Stimulated activated CD4-positive, alpha-beta T cell treated with anti-CD3 and anti-CD28 coated beads, Interleukin-1b, Interleukin-23, amount 100 ng/mL, for 4 hours (primary cell): ENCODE data around the gene PLCH1.

Experiments
- DNase-seq, 2 donors: peaks; one replicate each; pipeline ENCODE4 v3.0.0-alpha.2; 2020; ENCODE audit warnings: low read depth in 2 of 2

PLCH1 gene

DNA sequence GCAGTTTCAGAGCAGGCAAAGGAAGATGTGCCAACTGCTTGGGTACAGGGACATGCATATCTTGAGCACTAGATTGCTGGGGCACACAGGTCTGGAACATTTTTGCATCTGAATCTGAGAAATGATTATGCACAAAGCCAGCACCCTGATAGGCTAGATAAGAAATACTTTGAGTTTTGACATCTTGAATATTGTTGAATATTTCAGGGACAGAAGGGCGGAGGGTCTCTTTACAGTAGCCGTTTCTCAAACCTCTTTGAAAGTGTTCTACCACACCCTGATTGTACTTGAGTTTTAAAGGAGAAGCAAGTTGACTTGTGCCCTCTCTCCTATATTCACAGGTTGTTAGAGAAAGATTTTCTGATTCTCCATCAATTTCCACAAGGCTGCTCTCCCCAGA is 263.3 kb downstream of the PLCH1 start:
- no peak for DNase-seq

DNA sequence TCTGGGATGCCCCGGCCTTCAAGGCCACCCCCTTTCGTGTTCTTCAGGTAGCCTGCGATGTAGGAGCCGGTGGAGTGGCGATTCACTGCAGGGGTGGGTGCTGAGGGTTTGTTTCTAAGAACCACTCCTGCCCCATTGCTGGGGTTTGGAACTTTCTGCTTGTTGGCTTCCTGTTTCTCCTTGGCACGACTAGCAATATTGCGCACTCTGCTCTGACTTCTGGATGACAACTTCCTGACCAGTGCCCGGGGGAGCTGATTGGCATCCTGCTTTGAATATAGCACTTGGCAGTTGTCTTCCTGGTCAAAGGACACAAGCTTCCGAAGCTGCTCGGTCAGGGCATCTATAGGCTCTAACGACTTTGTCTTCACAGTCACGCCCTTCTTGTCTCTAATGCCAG is 263.8 kb downstream of the PLCH1 start:
- no peak for DNase-seq

DNA sequence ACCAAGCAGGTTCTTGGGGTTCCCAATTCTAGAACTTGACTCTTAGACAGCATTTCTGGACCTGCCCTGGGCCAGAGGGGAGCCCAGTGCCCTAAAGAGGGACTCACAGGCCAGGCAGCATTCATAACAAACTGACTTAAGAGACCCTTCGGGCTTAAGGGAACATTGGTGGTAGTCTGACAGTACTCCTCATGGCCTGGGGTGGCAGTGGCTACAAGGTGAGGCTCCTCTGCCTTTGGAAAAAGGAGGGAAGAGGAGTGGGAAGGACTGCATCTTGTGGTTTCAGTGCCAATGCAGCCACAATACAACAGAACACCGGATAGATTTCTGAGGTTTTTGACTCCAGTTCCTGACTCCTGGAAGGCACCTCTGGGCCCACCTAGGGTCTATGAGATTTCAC is 279.2 kb downstream of the PLCH1 start:
- DNase-seq: no peak

DNA sequence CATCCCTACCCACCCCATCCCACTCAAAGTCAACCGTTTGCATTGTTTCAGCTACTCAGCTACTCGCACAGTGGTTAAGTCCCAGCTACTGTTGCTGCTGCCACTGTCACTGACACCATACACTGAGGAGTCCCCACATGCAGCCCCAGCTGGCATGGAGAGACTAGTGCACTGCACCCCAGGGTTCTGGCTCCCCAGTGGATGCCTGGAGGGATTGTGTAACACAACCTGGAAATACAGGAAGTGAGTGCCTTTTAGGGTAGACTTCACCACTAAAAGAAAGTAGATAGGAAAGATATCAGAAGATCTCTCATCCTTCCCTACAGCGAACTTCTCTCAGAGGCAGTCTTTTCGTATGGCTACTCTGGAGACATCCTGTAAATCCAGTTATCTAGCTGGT is 282.2 kb downstream of the PLCH1 start:
- DNase-seq: no peak

DNA sequence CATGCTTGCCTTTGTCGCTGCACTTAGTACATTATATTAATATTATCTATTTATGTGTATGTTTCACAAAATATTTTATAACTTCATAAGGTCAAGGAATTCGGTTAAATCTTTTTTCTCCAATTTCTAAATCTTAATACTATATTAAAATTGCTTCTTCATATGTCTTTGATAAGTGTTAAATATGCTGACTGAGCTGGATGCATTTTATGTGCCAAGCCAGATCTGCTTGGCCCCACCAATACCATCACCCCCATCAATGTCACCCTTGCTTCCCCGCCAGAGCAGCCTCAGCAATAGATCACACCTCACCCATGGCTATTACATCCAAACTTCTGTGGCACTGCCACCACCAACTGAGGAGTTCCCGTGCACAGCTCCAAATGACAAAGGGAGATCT is 287.3 kb downstream of the PLCH1 start:
- no peak for DNase-seq

DNA sequence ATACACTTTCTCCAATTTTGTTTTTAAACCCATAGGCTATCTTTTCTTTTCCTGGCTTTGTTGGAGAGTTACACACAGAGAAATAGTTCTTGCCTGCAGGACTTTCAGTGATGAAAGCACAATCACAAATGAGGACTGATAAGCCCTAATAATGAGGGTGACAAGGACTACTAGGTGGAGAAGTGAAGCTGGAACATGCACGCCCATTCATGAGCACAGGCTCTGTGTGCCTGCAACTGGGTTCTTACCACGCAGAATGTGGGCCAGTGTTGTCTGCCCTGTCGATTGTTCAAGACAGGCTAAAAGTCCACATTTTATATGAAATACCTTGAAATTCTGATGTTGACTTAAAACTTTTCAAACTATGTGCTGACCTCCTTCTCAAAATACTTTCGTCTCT is 289.1 kb downstream of the PLCH1 start:
- no peak for DNase-seq

DNA sequence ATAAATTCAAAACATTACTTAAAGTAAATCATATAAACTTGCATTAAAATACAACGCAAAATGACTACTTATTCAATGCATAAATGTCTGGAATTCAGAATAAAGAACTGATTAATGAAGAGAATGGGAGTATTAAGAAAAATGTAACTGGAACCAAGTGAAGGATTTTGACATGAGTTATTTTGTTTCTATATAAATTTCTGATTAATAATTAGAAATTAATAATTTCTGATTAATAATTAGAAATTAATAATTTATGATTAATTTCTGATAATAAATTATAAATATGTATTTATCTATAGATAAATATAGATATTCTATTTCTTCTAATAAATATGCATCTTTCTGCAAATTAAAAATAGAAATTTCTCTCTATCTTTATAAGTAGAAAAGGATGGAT is 291.4 kb downstream of the PLCH1 start:
- no peak for DNase-seq

DNA sequence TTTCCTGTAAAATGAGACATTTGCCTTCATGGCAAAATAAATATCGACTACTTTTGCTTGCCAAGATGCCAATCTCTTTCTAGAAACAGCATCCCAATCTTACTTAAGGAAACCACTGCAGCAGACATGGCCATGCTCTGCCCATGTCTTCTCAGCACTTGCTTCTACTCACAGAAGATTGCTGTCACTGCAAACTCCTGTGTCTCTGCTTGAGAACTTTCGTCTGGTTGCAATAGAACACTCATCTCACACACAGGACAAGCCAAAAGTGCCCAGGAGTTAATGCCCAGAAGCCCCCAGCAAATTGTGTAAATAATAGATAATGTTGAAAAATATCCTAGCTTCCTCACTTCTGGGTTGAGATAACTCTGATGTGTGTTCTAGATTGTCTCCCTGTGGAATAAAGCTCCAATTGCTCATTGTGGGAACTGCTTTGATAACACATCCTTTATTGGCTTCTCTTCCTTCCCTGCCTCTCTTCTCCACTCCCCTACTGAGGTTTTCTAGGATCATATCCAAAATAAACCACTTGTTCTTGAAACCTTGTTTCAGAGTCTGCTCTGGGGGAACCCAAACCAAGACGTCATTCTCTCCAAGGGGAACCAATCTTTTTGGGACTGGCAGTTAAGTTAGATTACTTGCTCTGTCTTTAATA is 295.1 kb downstream of the PLCH1 start:
- no peak for DNase-seq

DNA sequence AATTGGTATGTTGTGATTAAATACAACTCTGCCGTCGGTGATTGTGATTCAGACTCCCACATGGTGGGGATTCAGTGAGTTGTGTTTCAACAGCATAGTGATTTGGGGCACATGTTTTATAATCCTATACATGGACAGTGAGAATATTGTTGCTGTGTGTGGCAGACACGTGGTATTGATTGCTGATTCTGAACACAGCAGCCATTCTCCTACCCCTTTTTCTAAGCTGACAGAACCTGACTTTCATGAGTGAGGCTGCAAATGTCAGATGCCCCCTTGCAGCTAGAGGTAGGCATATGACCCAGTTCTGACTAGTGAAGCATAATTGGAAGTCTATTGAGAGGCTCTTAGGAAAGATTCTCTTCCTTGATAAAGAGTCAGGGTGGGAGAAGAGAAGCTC is 296.3 kb downstream of the PLCH1 start:
- no peak for DNase-seq

DNA sequence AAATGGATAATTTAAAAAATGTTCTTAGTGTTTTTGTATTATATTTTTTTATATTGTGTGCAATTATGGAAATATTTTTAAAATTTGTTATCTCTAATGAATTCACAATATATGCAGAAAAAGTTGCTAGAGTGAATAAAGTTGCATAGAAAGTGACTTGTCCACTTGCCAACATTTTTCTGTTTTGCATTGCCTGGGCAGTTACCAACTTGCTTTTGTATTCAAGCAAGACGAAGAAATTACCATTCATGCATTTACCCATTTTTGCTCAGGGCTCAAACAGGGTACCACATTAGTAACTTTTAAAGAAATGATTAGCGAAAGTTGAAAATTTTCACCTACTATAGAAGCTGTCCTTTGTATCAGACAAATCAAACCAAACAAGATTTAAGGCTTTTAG is 298.5 kb downstream of the PLCH1 start:
- no peak for DNase-seq

DNA sequence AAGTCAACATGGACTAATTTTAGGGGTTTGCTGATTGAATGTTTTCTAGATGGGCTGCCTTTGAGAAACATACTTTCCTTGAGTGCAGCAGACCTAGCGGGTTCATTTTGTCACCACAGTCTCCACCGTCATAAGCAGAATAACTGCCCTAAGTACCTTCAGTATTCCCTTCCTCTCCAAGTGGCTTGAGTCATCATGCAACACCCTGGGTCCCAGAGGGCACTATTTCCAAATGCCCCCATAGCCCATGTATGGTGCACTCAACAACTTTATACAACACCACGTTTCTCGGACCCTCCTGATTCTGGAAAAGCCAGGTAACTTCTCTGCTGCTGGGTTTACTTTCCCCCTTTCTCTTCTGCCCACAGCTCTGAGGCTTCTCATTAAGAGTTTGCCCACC is 300.1 kb downstream of the PLCH1 start:
- no peak for DNase-seq

DNA sequence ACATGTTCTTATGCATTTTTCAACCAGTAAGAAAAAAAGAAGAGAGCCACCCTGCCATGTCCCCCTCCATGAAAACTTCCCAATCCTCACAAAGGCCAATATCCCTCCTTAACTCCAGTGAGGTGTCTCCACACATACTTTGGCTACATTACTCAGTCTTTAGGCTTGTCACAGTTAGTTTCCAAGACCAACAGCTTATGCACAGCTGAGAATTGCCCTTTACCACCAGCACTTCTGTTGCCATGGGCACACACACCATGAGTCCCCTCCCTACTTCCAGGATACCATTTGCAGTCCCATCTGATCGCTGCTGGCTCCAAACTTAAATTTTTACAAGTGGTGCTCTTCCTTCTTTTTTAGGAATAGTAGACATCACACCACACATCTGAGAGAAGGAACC is 301.1 kb downstream of the PLCH1 start:
- DNase-seq: no peak

DNA sequence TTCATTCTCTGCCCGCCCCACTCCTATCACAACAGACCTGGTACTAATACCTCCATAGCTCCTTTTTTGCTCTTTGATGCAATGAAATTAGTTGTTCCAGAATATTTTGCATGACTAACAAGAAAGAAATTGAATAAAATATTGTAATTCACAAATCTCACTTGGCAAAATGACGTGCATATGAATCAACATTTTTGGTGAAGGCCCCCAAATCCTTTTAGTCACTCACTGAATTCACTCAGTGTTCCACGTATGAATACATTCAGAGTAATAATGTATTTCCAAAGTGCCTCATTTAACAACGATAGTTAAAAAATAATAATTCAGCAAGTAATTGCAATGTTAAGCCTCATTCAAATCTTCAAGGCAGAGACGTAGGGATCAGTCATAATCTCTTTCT is 302.8 kb downstream of the PLCH1 start:
- no peak for DNase-seq

DNA sequence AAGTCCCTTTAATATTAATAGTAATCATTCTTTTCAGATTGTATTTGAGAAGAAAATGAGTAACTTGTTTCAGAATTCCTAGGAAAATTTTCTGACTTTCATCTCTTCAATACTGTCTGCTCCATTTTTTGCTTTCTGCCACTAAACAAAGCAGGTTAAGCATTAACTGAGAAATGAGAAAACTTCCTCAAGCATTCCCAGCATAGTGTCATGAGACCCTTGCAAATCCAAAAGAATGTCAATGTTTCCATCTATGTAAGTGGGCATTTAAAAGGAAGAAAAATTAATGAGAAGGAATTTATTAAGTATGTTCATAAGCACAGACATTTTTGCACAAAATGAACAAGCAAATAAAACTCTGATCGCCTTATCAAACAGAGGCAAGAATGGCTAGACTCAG is 303.4 kb downstream of the PLCH1 start:
- DNase-seq: no peak

DNA sequence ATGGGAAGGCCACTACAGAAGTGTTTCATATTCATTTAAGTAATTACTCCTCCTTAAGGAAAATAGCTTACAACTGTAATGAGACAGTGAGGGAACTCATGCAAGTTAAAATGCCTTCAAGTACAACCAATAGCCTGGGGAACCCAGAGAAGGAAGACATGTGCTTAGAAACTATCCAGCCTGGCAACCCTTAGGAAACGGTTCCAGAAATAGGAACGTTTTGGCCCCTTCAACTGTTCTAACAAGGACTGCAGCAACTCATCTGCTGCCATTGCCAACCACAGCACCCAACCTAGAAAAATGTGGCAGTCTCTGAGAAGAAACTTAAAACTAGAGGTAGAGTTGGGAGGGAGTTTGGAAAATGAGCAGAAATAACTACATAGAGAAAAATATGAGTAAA is 303.8 kb downstream of the PLCH1 start:
- no peak for DNase-seq

DNA sequence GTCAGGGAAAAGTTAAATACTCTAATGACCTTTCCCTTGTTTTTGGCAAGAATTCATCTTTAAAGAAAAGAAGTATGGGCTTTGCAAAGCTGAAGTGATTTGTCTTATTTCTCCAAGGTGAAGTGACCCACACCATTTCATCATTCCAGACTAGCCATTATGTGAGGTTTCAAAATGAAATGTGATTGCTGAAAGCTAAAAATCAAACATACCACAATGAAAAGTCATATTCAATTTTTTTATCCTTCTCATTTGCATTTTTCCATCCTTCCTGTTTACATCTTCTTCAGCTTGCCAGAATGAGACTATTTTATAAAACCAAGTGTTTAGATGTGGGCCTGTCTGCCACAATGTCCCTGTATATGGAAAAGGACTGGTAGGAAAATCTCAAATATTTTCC is 309.1 kb downstream of the PLCH1 start:
- DNase-seq: no peak

DNA sequence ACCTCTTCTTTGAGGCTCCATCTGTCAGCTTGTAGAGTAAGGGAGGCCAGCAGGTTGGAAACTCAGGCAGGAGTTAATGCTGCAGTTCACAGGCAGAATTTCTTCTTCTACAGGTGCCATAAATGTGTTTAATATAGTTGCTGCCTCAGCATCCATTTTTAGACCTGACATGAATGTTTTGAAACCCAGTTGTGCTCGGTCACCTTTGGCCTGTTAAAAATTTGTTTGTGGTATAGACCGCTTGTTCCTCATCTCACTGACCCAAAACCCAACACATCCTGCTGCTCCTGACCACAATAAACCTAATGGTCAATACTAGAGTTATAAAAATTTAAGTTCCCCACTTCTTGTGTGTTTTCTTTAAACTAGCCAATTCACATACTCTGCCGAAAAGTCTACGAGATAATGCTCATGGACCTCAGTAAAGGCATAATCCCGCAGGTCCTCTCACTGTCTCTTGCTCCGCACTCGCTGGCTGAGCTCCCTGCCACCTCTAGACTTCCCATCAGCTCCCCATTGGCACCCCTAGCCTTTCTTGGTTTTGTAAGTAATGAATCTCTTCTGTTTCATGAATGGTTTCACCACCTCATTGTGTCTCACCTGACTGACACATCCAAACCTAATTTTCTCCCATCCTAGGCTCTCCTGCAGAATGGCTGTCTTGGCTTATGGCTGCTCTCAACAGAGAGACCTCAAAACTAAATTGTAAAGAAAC is 312.9 kb downstream of the PLCH1 start:
- DNase-seq: no peak

DNA sequence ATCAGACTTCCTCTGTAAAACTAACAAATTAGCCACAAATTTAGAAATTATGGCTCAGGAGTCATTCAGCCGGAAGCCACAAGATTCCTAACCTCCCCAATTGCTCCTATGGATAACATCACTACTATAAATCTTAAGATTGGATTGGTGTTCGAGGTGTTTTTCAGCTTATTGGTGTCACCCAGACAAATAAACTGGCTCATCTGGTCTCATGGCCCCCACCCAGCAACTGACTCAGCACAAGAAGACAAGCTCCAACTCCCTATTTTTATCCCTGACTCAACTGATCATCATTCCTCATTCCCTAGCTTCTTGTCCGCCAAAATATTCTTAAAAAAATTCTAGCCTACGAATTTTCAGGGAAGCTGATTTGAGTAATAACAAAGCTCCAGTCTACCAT is 316.3 kb downstream of the PLCH1 start:
- no peak for DNase-seq

DNA sequence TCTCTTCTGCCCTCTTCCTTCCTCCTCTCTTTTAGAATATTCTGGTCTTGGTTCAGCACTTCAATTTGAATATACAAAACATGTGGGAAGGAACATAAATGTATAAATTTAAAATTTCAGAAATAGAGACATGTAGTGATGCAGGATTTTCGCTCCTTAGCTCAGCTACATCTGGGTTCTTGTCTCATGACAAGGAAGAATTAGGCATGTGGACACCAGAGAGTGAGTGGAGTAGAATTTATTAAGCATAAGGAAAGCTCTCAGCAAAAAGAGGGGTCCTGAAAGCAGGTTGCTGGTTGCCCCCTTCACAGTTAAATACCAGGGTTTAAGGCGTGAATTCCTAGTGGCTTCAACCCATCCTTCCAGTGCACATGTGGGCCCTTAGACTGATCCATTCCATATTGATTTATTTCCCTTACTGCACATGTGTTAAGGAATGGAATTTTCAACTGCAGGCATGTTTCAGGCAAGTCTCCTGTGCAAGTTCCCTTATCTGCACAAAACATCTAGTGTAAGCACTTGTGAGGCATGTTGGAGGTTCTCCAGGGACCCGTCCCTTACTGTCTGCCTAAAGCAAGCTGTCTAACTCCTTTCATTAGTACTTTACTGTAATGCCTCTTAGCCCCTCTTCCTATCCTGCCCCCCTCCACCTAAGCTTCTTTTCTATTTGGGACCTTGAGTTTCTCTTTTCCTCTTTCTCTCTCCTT is 318.2 kb downstream of the PLCH1 start:
- no peak for DNase-seq

DNA sequence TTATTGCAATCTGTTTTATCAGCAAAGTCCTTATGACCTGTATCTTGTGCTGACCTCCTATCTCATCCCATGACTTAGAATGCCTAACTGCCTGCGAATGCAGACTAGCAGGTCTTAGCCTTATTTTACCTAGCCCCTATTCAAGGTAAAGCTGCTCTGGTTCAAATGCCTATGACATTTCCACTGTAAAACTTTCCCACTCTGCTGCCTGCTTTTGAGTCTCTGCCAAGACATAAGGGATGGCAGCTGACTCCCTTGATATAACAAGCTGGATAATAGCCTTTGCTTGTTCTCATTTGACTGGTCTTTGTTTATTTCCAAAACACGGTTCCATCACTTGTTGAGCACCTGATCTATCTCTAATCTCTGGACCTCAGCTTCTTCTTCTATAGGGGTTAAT is 319.5 kb downstream of the PLCH1 start:
- DNase-seq: no peak

DNA sequence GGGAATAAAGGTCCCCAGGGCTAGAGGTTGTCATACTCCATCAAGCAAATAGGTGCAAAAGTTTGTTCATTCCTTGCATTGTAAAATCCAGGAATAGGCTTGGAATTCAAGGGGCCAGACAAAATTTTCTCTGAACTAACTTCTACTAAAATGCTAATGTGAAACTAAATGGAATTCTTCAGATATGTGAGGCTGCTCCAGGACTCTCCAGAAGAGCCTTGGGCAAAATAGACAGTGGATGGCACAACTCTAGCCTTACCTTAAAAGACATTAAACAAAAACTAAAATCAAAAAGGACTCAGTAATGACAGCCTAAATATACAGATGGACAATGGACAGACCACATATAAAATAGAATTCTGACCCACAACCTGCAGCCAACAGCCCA is 320.6 kb downstream of the PLCH1 start:
- no peak for DNase-seq

DNA sequence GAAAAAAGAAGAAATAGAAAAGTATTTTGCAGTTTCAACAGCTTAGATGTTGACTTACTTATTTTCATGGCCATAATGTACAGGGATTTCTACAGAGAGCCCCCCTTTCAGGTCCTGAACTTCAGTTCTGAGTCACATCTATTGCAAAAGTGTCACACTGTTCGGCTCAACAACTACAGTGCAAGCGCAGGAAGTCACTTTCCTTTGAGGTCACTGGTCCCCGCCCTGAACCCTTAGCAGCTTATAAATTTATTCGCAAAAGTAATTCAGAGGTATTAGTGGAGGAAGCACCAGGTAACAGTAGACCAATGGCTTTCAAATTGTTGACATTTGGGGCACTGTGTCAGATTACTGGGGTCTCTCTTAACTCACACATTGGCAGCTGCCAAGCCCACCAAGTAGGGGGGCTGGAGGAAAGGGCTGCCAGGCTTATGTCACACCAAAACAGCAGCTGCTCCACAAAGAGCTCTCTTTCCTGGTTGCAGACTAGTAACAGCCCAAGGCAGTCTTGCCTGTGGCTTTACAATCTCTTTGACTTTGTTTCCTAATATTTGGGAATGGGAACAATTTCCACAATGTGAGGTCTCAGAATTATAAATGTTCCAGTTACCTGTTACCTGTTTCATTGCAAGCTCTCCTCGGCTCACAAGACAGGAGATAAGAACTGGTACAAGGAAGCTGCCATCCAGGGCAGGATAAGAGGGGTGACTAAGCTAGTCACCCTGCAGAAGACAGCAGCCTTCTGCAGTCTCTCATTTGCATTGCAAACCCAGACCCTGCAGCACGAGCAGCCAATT is 321.1 kb downstream of the PLCH1 start:
- DNase-seq: no peak
